NCI-H1436 treated with DMSO at 0.1 percent for 48 hours (cell line): ENCODE results near the gene ANKRD37.

Source experiments
- DNase-seq: peaks from one replicate; lab custom pipeline; 2025; lab: John Stamatoyannopoulos, UW

Gene ANKRD37

DNA sequence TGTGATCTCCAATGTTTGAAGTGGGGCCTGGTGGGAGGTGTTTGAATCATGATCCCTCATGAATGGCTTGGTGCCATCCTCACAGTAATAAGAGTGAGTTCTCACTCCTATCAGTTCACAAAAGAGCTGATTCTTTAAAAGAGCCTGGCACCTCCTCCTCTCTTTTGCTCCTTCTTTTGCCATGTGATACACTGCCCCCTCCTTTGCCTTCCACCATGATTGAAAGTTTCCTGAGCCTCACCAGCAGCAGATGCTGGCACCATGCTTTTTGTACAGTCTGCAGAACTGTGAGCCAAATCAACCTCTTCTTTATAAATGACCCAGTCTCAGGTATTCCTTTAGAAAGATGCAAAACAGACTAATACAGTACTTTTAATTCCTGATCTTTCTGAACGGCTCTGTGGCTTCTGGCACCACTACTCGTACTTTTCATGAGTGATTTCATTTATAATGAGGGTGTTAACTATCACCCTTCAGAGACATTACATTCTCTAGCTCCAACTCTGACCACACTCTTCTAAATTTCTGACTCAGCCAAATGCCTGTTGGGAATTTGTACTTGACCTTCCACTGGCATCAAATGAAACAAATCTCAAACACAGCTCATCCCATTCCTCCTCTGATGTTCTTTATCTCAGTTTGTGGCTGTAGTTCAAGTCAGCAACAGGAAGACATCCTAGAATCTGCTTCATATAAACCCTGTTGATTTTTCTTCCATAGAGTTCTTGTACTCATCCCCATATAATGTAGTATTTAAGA lies 24.9 kb downstream of the ANKRD37 start:
- DNase-seq = no peak

DNA sequence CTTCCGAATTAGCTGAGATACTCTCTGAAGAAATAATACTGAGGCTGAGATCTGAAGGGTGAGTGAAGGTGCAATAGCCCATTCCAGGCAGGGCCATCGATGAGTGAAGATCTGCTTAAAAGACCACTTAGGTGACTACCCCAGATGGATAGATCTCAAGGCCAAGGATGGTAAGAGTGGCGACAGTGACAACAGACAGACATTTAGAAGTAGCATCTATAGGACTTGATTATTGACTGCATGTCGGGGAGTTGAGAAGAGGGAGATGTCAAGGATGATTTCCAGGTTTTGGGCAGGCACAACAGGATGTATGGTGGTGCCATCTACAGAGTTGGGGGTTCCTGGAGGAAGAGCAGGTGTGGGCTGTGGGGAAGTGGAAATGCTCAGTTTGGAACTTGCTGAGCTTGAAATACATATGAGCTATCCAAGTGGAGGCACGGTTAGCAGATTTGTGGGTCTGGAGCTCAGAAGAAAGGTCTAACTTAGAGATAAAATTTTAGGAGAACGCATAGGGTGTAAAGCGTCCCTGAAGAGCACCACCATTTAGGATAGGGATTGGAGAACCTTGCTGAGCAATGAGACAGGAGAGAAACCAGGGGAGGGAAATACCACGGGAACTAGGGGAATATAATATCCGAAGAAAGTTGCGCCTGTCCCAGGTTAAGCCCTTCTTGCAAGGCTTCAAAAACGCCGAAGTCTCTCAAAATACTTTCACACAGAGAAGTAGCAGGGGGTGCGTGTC lies 28.4 kb downstream of the ANKRD37 start:
- DNase-seq = no peak

DNA sequence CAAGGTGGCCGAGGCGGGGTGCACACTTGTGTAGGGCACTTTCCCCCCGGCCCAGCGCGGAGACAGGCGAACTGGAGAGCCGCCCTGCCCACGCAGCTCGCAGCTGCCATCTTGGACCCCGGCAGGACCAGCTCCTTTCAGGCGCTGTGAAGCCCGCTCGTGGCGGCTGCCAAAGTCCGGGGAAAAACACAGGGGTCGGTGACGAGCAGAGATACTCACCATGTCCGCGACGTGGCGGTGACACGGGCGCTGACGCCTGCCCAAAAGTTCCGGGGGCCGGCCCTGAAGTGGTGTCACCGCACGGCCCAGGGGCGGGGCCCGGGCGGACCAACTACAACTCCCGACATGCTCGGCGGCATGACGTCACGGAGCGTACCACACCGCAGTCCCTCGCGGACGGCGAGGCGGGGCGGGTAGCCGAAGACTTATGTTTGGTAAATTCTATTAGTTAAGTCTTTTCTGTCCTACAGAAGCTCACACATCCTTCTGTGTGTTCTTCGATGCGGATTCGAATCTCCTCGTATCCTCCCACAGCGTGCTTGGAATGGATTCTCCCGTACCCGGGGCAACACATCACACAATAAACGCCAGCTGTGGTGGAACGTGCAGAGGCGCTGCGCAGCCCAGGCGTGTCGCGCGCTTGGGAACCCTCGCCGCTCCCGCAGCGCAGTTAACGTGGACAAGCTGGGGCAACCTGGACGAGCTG lies 29.2 kb downstream of the ANKRD37 start, which contains the start of gene UFSP2:
UFSP2 (minus strand) TSS at position 318 of the 706 bp plus-strand sequence; CDS start at position 222, 96 bp downstream.
- peak; percentile 36 for DNase-seq

DNA sequence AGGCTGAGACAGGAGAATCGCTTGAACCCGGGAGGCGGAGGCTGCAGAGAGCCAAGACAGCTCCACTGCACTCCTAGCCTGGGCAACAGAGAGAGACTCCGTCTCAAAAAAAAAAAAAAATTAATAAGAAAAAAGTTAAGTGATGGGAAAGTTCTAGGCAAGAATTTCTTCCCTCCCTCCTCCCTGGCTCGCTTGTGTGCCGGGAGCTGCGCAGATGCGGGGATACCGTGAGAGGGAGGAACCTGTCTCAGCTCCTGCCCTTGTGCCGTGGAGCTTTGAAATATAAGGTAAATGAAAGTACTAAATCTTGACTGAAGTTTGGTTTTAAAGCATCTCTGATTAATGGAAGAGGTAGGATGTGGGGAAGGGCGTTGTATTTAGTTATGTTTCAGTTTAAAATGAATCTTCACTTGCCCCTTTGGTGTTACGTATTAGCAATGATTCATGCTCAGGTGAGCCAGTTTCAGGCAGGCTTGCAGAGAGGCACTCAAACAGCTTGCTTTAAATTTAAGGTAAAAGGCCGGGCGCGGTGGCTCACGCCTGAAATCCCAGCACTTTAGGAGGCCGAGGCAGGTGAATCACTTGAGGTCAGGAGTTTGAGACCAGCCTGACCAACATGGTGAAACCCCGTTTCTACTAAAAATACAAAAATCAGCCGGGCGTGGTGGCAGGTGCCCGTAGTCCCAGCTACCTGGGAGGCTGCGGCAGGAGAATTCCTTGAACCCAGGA lies 30.5 kb downstream of the ANKRD37 start:
- DNase-seq = no peak

DNA sequence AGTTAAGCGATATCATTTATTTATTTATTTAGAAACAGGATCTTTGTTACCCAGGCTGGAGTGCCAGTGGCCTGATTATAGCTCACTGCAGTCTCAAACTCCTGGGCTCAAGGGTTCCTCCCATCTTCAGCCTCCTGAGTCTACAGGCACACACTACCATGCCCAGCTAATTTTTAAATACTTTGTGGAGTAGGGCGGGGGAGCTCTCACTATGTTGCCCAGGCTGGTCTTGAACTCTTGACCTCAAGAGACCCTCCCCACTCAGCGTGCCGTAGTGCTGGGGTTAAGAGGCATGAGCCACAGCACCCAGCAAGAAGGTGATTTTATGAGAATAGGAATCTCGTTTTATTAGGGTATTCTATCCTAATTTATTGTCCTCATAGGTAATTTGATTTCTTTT lies 33.0 kb downstream of the ANKRD37 start:
- no peak for DNase-seq

DNA sequence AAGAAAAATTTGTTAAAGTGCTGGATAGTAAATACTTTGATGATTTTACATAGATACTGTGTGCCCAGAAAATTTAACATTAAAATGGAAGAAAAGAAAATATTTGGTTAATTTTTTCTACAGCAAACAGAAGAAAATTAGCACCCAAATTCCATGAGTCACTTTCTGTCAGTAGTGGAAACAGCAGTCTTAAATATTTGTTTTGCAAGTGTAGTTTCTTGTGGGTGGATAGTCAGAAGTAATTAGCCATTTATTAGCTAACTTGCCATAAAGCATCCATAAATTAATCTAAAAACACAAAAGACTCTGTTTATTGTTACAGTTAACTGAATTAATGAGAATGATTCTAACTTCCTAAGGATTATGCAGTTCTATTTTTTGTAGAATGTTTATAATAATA lies 38.8 kb downstream of the ANKRD37 start:
- DNase-seq = no peak

DNA sequence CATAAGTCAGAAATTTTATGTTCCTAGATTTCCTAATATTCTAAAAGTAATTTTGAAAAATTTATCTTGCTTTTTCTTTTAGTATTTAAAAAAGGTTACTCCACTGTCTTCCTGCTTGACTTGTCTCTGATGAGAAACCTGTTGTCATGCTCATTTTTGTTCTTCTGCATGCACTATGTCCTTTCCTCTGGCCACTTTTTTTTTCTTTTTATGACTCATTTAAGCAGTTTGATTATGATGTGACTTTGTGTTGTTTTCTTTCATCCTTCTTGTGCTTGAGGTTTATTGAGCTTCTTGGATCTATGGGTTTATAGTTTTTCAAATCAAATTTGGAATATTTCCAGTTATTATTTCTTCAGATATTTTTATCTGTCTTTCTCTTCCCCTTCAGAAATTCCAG lies 41.2 kb downstream of the ANKRD37 start:
- no peak for DNase-seq

DNA sequence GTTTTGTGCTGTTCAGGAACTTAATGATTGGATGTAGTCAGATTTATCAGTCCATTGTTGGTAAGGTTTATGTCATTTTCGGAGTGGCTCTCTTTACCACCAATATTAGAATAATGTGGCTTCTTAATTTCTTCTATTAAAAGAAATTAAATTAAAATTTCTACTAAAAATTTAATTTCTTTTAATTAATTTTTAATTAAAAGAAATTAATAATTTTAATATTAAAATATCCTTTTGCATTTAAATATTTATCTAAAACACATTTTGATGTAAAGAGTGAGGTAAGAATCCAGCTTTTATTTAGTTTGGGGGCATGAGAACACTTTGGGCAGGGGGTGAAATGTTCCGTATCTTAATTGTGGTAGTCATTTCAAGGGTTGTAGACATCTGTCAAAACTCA lies 44.8 kb downstream of the ANKRD37 start:
- DNase-seq = no peak

DNA sequence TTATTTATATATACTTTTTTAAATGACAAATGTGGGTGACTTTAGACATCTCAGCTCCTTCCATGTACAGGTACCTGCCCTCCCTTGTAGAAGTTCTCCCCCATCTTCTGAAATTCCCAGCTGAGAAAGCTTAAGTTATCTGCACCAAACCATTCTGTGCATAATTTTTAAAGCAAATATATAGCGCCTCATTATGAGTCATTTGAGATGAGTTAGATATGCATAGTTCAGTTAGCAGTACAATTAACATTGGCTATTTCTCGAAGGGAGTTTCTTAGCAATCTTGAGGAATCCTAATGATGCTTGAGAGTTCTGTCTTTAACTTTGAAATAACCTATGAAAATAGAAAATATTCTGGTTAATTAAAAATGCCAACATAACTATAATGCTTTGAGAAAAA lies 48.6 kb downstream of the ANKRD37 start:
- no peak for DNase-seq
